WI38 (cell line): ENCODE data around the gene KRTAP10-5.

Source experiments
- H3K4me3 ChIP-seq: 2 replicates; pipeline ENCODE4 v1.5.1; 2011; ENCODE audit warnings: low read depth, mild to moderate bottlenecking, control low read depth, low read length
- TF ChIP-seq, protein P1 (sequence below): IDR thresholded peaks from 2 replicates; pipeline ENCODE4 v1.5.1; 2012; ENCODE audit warnings: low read depth, mild to moderate bottlenecking, control low read depth, low read length

KRTAP10-5 gene

DNA sequence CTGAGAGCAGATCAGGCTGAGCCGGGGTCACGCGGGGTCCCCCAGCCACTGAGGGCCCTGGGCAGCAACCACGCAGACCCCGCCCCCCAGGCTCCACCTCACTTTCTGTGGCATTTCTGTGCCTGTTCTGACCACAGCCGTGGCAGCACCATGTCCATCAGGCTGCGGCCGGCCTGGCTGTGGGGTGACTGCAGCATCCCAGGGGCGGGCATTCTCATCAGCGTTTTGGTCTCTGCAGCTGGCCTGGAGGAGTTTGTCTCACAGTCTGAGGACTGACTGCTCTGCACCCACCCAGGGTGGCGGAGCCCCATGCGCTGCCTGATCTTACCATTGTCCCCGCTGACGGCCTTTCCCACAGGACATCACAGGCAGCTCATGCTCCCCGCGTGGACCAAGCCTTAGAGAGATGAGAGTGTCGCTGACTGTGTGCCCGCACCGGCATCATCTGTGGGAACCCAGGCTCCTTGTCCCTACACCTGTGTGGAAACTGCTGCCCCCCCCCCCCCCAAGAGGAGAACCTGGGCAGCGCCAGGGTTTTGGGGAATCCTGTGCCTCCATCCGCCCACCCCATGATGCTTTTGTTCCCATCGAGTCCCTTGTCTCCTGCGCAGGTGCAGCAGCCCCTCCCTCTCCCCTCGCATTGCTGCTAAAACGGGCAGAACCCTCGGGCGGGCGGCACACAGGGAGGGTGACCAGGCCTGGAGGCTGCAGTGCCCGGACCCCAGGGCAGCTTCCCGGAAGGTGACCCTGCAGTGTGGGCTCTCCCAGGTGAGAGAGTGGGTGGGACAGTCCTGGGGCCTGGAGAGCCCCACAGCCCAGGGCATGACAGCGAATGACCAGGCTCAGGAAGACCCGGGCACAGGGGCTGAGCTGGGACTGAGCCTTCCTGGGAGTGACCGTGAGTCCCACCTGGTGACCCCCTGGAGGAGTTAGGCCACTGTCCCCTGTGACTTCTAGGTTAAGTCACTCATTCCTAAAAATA, 42.2 kb downstream of the KRTAP10-5 start:
- TF ChIP-seq, protein P1, sequence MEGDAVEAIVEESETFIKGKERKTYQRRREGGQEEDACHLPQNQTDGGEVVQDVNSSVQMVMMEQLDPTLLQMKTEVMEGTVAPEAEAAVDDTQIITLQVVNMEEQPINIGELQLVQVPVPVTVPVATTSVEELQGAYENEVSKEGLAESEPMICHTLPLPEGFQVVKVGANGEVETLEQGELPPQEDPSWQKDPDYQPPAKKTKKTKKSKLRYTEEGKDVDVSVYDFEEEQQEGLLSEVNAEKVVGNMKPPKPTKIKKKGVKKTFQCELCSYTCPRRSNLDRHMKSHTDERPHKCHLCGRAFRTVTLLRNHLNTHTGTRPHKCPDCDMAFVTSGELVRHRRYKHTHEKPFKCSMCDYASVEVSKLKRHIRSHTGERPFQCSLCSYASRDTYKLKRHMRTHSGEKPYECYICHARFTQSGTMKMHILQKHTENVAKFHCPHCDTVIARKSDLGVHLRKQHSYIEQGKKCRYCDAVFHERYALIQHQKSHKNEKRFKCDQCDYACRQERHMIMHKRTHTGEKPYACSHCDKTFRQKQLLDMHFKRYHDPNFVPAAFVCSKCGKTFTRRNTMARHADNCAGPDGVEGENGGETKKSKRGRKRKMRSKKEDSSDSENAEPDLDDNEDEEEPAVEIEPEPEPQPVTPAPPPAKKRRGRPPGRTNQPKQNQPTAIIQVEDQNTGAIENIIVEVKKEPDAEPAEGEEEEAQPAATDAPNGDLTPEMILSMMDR: no peak
- H3K4me3 ChIP-seq: no peak overlapping the region

DNA sequence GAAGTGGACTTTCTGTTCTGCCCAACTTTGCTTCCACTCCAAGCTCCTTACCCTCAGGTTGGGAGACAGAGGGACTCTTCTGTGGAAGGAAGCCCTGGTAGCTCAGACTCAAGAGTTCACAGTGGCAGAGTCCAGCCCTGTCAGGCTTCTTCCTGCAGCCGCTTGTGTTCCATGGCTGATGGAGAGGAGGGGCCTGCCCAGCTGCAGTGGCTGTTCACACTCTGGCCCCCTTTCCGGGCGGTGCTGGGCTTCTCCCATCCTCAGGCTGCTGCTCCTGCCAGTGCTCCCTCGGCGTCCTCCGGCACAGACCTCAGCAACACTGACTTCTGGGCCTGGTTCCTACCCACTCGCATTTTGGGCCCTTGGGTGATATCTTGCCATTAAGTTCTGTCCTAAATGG, 44.4 kb downstream of the KRTAP10-5 start:
- no peak overlapping the region for H3K4me3 ChIP-seq
- TF ChIP-seq, protein P1: no peak

DNA sequence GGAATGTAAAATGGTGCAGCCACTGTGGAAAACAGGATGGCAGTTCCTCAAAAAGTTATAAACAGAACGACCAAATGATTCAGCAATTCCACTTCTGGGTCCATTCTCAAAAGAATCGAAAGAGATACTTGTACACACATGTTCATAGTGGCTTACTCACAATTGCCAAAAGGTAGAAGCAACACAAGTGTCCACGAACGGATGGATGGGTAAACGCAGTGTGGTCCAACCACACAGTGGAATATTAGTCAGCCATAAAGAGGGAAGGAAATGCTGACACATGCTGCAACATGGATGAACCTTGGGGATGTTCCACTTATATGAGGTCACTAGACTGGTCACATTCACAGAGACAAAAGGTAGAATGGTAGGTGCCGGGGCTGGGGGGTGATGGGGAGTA, 45.7 kb downstream of the KRTAP10-5 start:
- TF ChIP-seq, protein P1: no peak
- no peak overlapping the region for H3K4me3 ChIP-seq

DNA sequence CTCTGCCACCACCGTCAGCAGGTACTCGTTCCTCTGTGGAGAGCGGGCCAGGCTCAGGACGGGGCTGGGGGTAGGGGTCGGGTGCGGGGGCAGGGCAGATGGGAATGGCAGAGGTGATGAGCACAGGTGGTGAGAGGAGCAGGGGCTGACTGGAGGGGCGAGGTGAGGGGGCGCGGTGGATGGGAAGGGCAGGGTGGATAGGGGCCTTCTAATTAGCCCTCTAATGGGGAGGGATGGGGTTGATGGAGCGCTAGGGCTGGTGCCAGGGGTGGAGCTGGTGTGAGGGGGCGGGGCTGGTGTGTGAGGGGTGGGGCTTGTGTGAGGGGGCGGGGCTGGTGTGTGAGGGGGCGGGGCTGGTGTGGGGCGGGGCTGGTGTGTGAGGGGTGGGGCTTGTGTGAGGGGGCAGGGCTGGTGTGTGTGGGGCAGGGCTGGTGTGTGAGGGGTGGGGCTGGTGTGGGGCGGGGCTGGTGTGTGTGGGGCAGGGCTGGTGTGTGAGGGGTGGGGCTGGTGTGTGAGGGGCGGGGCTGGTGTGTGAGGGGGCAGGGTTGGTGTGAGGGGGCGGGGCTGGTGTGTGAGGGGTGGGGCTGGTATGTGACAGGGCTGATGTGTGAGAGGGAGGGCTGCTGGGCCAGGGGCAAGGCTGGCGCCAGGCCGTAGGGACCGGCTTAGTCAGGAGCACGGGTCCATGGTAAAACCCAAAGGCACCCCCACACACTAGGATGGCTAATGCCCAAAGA, 46.3 kb downstream of the KRTAP10-5 start:
- no peak overlapping the region for H3K4me3 ChIP-seq
- TF ChIP-seq, protein P1: no peak

DNA sequence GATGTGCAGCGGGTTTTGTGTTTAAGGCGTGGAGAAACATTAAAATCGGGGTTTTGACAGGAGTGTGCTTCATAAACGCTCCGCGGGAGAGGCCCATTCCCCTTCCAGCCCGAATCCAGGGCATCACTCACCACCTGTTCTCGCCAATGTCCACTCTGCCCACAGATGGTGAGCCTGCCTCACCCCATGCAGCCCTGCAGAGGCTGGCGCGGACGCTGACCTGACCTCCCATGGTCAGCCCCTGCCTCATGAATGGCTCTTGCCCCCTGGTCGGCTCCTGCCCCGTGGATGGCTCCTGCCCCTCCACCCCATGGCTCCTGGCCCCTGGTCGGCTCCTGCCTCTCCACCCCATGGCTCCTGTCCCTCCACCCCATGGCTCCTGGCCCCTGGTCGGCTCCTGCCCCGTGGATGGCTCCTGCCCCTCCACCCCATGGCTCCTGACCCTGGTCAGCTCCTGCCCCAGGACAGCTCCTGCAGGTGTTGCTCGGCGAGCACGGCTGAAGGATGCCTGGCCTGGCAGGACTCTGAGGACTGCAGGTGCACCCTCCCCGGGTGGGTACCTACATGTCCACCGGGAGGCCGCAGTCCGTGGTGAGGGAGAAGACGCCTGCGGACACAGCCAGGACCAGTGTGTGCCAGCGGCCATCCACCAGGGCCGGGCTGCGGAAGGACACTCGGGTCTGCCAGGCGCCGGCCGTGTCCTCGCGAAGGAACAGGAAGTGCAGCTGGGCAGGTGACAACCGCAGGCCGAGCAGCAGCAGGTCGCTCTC, 47.1 kb downstream of the KRTAP10-5 start:
- H3K4me3 ChIP-seq: no peak overlapping the region
- TF ChIP-seq, protein P1: no peak

DNA sequence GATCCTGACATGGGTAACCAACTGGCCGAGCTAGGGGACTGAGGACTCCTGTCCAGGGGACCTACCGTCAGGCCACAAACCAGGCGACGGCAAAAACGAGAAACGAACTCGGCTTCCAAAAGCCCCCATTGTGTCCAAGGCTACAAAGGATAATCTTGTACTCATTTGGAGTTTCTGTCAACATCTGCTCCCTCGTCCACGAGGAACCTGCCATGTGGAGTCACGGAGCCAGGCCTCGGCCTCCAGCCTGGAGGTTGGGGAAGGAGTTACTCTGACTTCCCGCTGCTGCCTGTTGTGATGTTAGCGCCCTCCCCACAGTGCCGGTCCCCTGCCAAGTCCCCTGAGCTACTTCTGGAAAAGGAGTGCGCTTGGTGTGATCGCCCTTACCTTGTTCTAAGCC, 47.7 kb downstream of the KRTAP10-5 start:
- no peak overlapping the region for H3K4me3 ChIP-seq
- TF ChIP-seq, protein P1: no peak
